Measurements from ENCODE around the gene DNAJC28. TPM values are rescaled to one million over a fixed set of nuclear protein-coding genes. Genes with fewer than 3 reads are reported as not detected.
"Not testable (repeated sequence)": the region's sequence is repeated elsewhere in the genome, so short reads cannot be mapped to it uniquely, and the experiment has no call there.

The DNAJC28 gene, protein sequence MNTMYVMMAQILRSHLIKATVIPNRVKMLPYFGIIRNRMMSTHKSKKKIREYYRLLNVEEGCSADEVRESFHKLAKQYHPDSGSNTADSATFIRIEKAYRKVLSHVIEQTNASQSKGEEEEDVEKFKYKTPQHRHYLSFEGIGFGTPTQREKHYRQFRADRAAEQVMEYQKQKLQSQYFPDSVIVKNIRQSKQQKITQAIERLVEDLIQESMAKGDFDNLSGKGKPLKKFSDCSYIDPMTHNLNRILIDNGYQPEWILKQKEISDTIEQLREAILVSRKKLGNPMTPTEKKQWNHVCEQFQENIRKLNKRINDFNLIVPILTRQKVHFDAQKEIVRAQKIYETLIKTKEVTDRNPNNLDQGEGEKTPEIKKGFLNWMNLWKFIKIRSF
- 1.2 and 3.1 TPM in 2 replicates for total RNA-seq (2014; rRNA removed; shearing (Covaris generic))

- peak; percentile 90 for DNase-seq (ENCODE audit: low spot score)
Measured at GRCh38 chr21:33491373-33492102, at the start of gene DNAJC28. Gene DNAJC28 (minus strand): TSS chr21:33491716. CDS start chr21:33489393, 2,323 bp downstream.

DNA sequence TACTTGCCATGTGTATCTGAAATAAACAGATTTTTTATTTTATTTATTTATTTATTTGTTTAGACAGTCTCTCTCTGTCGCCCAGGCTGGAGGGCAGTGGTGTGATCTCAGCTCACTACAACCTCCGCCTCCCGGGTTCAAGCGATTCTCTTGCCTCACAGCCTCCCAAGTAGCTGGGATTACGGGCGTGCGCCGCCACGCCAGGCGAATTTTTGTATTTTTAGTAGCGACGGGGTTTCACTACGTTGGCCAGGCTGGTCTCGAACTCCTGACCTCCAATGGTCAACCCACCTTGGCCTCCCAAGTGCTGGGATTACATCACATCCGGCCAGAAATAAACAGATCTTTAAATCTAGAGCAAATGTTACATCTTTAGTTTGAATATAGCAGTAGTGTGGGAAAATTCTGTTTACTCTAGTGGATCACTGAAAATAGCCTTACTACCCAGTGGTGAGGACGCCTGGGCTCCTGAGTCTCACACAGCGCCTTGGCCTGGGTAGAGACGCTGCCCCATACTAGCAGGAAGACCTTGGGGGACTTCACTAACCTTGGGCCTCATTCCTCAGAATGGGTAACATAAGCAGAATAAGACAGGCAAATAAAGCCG is 49.7 kb upstream of the DNAJC28 start:
- peak; percentile 48 for DNase-seq (ENCODE audit: low spot score)

GRCh38 chr21:33540711-33541104 is 49.2 kb upstream of the DNAJC28 start:
- no peak for DNase-seq (ENCODE audit: low spot score)

GRCh38 chr21:33539616-33540015 is 48.1 kb upstream of the DNAJC28 start:
- no peak for DNase-seq (ENCODE audit: low spot score)

DNA sequence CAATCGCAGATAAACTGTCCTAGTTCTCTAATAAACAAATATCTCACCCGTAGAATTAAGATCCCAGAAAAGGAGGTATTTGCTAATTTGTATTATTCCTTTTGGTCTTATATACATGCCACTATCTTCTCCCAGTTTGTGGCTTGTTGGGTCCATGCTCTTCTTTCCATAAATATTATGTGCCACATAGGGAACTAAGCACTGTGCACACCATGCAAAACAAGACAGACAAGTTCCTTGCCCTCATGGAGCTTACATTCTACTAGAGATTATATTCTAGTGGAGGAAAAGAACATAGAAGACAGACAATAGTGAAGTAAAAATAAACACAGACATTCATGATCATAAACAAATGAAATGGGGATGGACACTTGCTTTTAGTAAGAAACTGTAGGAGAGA is 45.7 kb upstream of the DNAJC28 start:
- DNase-seq (ENCODE audit: low spot score) = no peak

GRCh38 chr21:33531007-33531406 is 39.5 kb upstream of the DNAJC28 start:
- no peak for DNase-seq (ENCODE audit: low spot score)

- DNase-seq (ENCODE audit: low spot score) = no peak
Measured at GRCh38 chr21:33522953-33523349, 31.4 kb upstream of the DNAJC28 start.

DNA sequence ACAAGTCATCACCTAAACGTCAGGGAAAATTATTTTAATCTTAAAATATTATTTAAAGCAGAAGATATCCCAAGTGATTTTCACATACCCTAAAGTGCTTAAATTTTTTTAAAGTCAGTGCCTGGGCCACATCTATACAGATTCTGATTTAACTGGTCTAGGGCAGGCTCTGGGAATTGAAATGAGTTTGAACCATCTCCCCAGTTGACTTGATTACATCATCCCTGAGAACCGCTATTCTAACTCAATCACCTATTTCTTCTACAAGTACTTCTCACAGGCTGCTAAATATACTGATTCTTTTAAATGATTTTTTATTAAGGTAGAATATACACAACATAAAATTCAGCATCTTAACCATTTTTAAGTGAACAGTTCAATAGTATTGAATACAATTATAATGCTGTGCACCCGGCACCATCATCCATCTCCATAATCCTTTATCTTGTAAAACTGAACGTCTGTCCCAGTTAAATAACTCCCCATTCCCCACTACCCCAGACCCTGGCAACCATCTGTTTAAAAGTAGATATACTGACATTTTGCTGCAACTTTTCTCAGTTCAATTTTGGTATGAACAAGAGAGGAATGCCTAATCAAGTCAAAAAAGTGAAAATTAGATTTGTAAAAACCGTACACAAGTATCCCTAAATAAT is 30.9 kb upstream of the DNAJC28 start:
- no peak for DNase-seq (ENCODE audit: low spot score)

- DNase-seq (ENCODE audit: low spot score) = no peak
Measured at GRCh38 chr21:33518899-33519298, 27.4 kb upstream of the DNAJC28 start.

GRCh38 chr21:33514229-33514628 is 22.7 kb upstream of the DNAJC28 start:
- no peak for DNase-seq (ENCODE audit: low spot score)

- no peak for DNase-seq (ENCODE audit: low spot score)
Measured at GRCh38 chr21:33512481-33512880, 21.0 kb upstream of the DNAJC28 start.

- DNase-seq (ENCODE audit: low spot score) = no peak
Measured at GRCh38 chr21:33511639-33512038, 20.1 kb upstream of the DNAJC28 start.

DNA sequence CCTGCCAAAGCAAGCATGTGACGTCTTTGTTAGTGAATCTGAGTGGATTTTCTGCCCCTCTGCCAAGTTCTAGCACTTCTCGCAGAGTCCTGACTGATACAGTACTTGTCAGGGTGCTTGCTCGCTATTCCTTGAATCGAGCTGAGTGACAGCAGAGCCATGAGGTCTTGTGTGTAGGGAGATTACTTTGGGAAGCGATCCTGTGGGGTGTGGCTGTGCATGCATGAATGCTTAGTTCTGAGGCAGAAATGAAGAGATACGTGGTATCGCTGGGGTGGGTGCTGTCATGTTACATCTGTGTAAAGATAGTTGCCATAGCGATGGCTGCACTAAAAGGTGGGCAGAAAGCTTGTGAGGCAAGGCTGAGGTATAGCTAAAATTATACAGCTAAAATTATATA is 19.3 kb upstream of the DNAJC28 start:
- no peak for DNase-seq (ENCODE audit: low spot score)

GRCh38 chr21:33507003-33507402 is 15.5 kb upstream of the DNAJC28 start:
- not testable (repeated sequence) for DNase-seq (ENCODE audit: low spot score)

DNA sequence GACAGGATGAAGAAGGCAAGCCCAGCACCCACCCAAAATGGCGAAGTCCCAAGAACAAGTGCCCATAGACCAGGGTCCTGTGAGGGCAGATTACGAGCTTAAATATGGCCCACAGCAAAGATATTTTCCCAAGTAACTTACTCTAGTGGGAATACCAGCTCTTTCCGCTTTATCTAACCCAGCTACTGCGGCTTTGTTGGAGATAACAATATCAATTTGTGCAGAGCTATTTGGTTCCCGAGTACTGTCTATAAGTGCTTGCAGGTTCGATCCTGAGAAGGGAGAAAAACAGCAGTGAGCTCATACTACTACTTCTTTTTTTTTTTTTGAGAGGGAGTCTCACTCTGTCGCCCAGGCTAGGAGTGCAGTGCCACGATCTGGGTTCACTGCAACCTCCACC is 14.3 kb upstream of the DNAJC28 start:
- no peak for DNase-seq (ENCODE audit: low spot score)

GRCh38 chr21:33496345-33496744 is 4.8 kb upstream of the DNAJC28 start:
- no peak for DNase-seq (ENCODE audit: low spot score)

DNA sequence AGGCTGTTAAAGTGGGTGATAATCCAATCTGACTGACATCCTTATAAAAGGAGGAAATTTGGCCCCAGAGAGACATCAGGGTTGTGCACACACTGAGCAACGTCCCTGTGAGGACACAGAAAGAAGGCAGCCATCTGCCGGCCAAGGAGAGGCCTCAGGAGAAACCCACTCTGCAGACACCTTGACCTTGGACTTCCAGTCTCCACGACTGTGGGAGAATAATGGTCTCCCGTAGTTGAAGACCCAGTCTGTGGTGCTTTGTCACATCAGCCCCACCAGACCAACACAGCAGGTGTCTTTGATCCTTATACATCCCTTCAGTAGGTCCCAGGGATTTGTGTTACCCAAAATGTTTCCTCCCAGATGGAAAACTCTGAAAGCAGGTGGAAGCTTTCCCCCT is 4.2 kb upstream of the DNAJC28 start:
- DNase-seq (ENCODE audit: low spot score) = no peak

DNA sequence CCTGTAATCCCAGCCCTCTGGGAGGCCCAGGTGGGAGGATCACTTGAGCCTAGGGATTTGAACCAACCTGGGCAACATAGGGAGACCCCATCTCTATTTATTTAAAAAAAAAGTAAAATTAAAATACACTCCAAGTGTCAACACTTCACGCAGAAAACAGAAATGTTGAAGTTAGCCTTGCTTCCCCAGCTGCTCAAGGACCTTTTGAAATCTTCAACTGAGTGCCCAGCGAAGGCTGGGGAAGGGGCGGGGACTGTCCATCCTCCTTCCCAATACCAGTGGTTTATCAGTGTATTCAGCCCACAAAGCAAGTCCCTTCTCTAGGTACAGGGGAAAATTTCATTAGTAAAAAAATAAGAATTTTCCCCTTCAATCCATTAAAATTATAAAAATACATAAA is 2.2 kb upstream of the DNAJC28 start:
- DNase-seq (ENCODE audit: low spot score) = no peak

DNA sequence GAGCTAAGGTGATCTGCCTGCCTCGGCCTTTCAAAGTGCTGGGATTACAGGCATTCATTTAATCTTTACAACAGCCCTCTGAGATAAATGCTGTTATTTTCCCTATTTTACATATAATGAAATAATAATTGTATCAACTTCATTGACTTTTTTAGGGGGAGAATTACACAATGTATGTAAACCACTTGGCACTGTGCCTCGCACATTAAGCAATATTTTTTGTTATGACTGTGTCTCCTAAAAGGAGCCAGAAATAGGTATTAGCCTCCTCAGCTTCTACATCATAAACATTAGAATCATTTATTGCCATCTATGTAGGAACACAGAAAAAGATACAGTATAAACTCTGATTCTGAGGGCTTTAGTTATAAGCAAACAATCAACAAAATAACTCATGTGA is 1.1 kb upstream of the DNAJC28 start:
- no peak for DNase-seq (ENCODE audit: low spot score)

- no peak for DNase-seq (ENCODE audit: low spot score)
Measured at GRCh38 chr21:33490991-33491372, 534 bp downstream of the DNAJC28 start.

- DNase-seq (ENCODE audit: low spot score) = no peak
Measured at GRCh38 chr21:33488936-33489335, 2.6 kb downstream of the DNAJC28 start.

- DNase-seq (ENCODE audit: low spot score) = no peak
Measured at GRCh38 chr21:33487996-33488395, 3.5 kb downstream of the DNAJC28 start.
